HepG2 (cell line): Measurements from ENCODE around the gene CFAP91.

Experiments used
- IRF9 ChIP-seq: sonication (generic); formaldehyde crosslinking; IDR thresholded peaks from 2 replicates; pipeline ENCODE4 v1.8.0; 2022; ENCODE audit warnings: missing genetic modification reagents, mild to moderate bottlenecking, borderline replicate concordance
- RNF219 ChIP-seq: sonication (generic); formaldehyde crosslinking; IDR thresholded peaks from 2 replicates; pipeline ENCODE4 v1.5.0; 2020; ENCODE audit warnings: mild to moderate bottlenecking, missing genetic modification reagents
- TAF1 ChIP-seq: sonication (generic); formaldehyde crosslinking; IDR thresholded peaks from 2 replicates; pipeline ENCODE4 v1.4.0; 2020; ENCODE audit warnings: missing genetic modification reagents
- ZNF274 ChIP-seq: sonication (generic); formaldehyde crosslinking; IDR thresholded peaks from 2 replicates; pipeline ENCODE4 v1.5.1; 2020; ENCODE audit warnings: mild to moderate bottlenecking, missing genetic modification reagents

GRCh38 chr3:119700269-119700919 is 2.4 kb upstream of the CFAP91 start:
- TF ChIP-seq TAF1 (CRISPR knock-in tag) (no peak), IRF9 (CRISPR knock-in tag) (no peak), ZNF274 (CRISPR knock-in tag) (no peak), RNF219 (CRISPR knock-in tag) (no peak)
